ENCODE results near the gene KLF15.

DNA sequence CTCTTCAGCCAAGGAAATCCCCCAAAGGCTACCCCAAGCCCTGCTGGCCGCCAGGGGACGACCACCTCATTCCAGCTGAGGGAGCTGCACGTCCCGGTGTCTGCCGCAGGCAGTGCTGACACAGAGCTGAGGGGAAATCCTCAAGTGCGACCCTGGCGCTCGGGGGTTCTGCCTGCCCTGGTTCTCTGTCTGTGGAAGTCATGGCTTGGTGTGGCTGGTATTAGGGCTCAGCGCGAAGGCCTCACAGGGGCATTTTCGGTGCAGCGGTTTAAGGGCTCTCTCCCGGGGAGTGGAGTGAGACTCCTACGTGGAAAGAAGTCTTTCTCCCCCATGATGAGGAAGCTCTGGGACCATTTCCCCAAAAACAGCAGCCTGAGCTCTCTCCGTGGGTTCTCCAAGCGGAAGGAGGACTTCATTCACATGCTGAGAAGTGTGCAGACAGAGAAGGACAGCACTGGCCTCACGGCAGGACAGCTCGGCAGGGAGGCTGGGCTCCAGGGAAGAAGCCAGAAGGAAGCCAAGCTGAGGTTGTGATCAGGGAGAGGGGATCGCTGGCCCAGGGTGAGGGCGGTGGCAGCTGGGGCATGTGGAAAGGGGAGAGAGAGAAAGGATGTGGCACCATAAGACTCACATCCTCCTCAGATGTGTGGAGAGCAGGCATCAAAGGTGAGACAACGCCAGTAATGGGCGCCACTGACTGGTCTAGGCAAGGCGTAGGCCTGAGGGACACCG is 48.6 kb downstream of the KLF15 start:
- no peak for TF ChIP-seq EZH2 (IDR thresholded peaks at IDR 0.05; ENCODE audit: borderline replicate concordance, low read depth, low read length, poor library complexity, severe bottlenecking)
- TF ChIP-seq, protein P1, sequence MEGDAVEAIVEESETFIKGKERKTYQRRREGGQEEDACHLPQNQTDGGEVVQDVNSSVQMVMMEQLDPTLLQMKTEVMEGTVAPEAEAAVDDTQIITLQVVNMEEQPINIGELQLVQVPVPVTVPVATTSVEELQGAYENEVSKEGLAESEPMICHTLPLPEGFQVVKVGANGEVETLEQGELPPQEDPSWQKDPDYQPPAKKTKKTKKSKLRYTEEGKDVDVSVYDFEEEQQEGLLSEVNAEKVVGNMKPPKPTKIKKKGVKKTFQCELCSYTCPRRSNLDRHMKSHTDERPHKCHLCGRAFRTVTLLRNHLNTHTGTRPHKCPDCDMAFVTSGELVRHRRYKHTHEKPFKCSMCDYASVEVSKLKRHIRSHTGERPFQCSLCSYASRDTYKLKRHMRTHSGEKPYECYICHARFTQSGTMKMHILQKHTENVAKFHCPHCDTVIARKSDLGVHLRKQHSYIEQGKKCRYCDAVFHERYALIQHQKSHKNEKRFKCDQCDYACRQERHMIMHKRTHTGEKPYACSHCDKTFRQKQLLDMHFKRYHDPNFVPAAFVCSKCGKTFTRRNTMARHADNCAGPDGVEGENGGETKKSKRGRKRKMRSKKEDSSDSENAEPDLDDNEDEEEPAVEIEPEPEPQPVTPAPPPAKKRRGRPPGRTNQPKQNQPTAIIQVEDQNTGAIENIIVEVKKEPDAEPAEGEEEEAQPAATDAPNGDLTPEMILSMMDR (conservative IDR thresholded peaks at IDR 0.05; ENCODE audit: low read depth, low read length), result no peak

Measured in A673 (cell line).